Stimulated activated CD4-positive, alpha-beta T cell treated with anti-CD3 and anti-CD28 coated beads, Interleukin-4, amount 100 ng/mL, for 24 hours (primary cell): ENCODE results near the gene SLC38A3.
"Not testable (repeated sequence)": the region's sequence is repeated elsewhere in the genome, so short reads cannot be mapped to it uniquely, and the experiment has no call there.

Experiments used
- DNase-seq: peaks from one replicate; pipeline ENCODE4 v3.0.0-alpha.2; 2020

SLC38A3 gene

GRCh38 chr3:50211930-50212329 lies 6.9 kb downstream of the SLC38A3 start:
- peak; percentile 32 for DNase-seq

- no peak for DNase-seq
Observed at GRCh38 chr3:50212502-50212901, 7.4 kb downstream of the SLC38A3 start.

- DNase-seq: no peak
Observed at GRCh38 chr3:50212971-50213370, 7.9 kb downstream of the SLC38A3 start.

GRCh38 chr3:50213373-50213772 lies 8.3 kb downstream of the SLC38A3 start:
- DNase-seq: no peak

- no peak for DNase-seq
Observed at GRCh38 chr3:50214824-50215223, 9.8 kb downstream of the SLC38A3 start.

- DNase-seq: no peak
Observed at GRCh38 chr3:50215529-50215928, 10.5 kb downstream of the SLC38A3 start.

- DNase-seq: no peak
Observed at GRCh38 chr3:50217681-50218080, 12.6 kb downstream of the SLC38A3 start.

GRCh38 chr3:50218448-50218847 lies 13.4 kb downstream of the SLC38A3 start:
- DNase-seq: no peak

- no peak for DNase-seq
Observed at GRCh38 chr3:50219285-50219684, 14.2 kb downstream of the SLC38A3 start.

- DNase-seq: no peak
Observed at GRCh38 chr3:50220109-50220508, 15.0 kb downstream of the SLC38A3 start.

GRCh38 chr3:50221051-50221410 lies 16.0 kb downstream of the SLC38A3 start:
- DNase-seq: no peak

- DNase-seq: no peak
Observed at GRCh38 chr3:50221411-50222168, 16.5 kb downstream of the SLC38A3 start.

GRCh38 chr3:50222169-50222528 lies 17.1 kb downstream of the SLC38A3 start:
- no peak for DNase-seq

GRCh38 chr3:50224639-50225038 lies 19.6 kb downstream of the SLC38A3 start:
- no peak for DNase-seq

- DNase-seq: peak; percentile 41
Observed at GRCh38 chr3:50226888-50227389, 21.9 kb downstream of the SLC38A3 start.

GRCh38 chr3:50227390-50228183 lies 22.5 kb downstream of the SLC38A3 start:
- DNase-seq: peak; percentile 87

- DNase-seq: not testable (repeated sequence)
Observed at GRCh38 chr3:50228184-50228763, 23.2 kb downstream of the SLC38A3 start.

GRCh38 chr3:50229490-50229889 lies 24.4 kb downstream of the SLC38A3 start:
- no peak for DNase-seq

GRCh38 chr3:50230104-50230793 lies 25.2 kb downstream of the SLC38A3 start:
- no peak for DNase-seq

GRCh38 chr3:50230794-50231125 lies 25.7 kb downstream of the SLC38A3 start:
- DNase-seq: no peak

- DNase-seq: no peak
Observed at GRCh38 chr3:50231581-50231980, 26.5 kb downstream of the SLC38A3 start.

- no peak for DNase-seq
Observed at GRCh38 chr3:50232303-50232702, 27.2 kb downstream of the SLC38A3 start.

GRCh38 chr3:50233176-50233575 lies 28.1 kb downstream of the SLC38A3 start:
- DNase-seq: no peak
